ENCODE measurements around the gene CXorf38. TPM values are rescaled to one million over a fixed set of nuclear protein-coding genes. Genes with fewer than 3 reads are reported as not detected.

Gene CXorf38
- total and polyA plus RNA-seq, 2 experiments from 2014 or later, result 6.5 to 8.8 TPM

GRCh38 chrX:40663078-40663740 is 15.8 kb upstream of the CXorf38 start (continued):
- TF ChIP-seq, protein P1, sequence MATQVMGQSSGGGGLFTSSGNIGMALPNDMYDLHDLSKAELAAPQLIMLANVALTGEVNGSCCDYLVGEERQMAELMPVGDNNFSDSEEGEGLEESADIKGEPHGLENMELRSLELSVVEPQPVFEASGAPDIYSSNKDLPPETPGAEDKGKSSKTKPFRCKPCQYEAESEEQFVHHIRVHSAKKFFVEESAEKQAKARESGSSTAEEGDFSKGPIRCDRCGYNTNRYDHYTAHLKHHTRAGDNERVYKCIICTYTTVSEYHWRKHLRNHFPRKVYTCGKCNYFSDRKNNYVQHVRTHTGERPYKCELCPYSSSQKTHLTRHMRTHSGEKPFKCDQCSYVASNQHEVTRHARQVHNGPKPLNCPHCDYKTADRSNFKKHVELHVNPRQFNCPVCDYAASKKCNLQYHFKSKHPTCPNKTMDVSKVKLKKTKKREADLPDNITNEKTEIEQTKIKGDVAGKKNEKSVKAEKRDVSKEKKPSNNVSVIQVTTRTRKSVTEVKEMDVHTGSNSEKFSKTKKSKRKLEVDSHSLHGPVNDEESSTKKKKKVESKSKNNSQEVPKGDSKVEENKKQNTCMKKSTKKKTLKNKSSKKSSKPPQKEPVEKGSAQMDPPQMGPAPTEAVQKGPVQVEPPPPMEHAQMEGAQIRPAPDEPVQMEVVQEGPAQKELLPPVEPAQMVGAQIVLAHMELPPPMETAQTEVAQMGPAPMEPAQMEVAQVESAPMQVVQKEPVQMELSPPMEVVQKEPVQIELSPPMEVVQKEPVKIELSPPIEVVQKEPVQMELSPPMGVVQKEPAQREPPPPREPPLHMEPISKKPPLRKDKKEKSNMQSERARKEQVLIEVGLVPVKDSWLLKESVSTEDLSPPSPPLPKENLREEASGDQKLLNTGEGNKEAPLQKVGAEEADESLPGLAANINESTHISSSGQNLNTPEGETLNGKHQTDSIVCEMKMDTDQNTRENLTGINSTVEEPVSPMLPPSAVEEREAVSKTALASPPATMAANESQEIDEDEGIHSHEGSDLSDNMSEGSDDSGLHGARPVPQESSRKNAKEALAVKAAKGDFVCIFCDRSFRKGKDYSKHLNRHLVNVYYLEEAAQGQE (IDR thresholded peaks at IDR 0.05; ENCODE audit: unreplicated experiment), result no peak
- TF ChIP-seq POLR2AphosphoS5 (IDR thresholded peaks at IDR 0.05; ENCODE audit: low read depth) (no peak), NANOG (IDR thresholded peaks at IDR 0.05; ENCODE audit: borderline replicate concordance) (no peak), ZNF114 (CRISPR knock-in tag; IDR thresholded peaks at IDR 0.05) (no peak), EZH2 (IDR thresholded peaks at IDR 0.05; ENCODE audit: low read depth, unreplicated experiment) (no peak), JUNB (IDR thresholded peaks at IDR 0.05; ENCODE audit: unreplicated experiment) (no peak), CREB1 (CRISPR knock-in tag; IDR thresholded peaks at IDR 0.05; ENCODE audit: low read depth) (no peak), ETS1 (IDR thresholded peaks at IDR 0.05) (no peak), CTCF (conservative IDR thresholded peaks at IDR 0.05; ENCODE audit: low read depth in 2 of 2) (no peak), STAT1 (IDR thresholded peaks at IDR 0.05; ENCODE audit: unreplicated experiment) (no peak), EZH2phosphoT487 (IDR thresholded peaks at IDR 0.05; ENCODE audit: unreplicated experiment) (no peak)

- Histone ChIP-seq H4K20me1 (replicated peaks; ENCODE audit: insufficient read depth) (no peaks in the 10 kb centered on the region), H3K27ac (ENCODE audit: low read depth) (no peak overlapping the region), H3K9me2 (ENCODE audit: insufficient read depth) (no peaks in the 10 kb centered on the region), H3K4me2 (no peak overlapping the region), H2AFZ (no peak overlapping the region), H3K27me3 (ENCODE audit: insufficient read depth) (no peaks in the 10 kb centered on the region), H3K79me2 (replicated peaks; ENCODE audit: insufficient read depth) (no peaks in the 10 kb centered on the region), H3F3A (replicated peaks; ENCODE audit: low read depth) (no peaks in the 10 kb centered on the region), H3K4me1 (ENCODE audit: insufficient read depth) (no peaks in the 10 kb centered on the region), H3K4me3 (no peak overlapping the region), H3K36me3 (ENCODE audit: insufficient read depth) (peaks cover 23% of the 10 kb centered on the region; the same call in 1 of the 2 replicates)
- Mint-ChIP-seq H3K36me3 (ENCODE audit: low read depth) (peaks cover 67% of the 10 kb centered on the region), H3K4me1 (peaks cover 2% of the 10 kb centered on the region; the same call in 2 of the 3 replicates), H3K27me3 (ENCODE audit: insufficient read depth, low read depth, poor library complexity) (peaks cover 4% of the 10 kb centered on the region), H3K4me3 (no peak overlapping the region), H3K9me3 (no peaks in the 10 kb centered on the region), H3K27ac (no peak overlapping the region)
- no peak for DNase-seq (ENCODE audit: low spot score)
- ATAC-seq, result no peak
- TF ChIP-seq ZNF114 (CRISPR knock-in tag; IDR thresholded peaks at IDR 0.05) (no peak), ZNF331 (CRISPR knock-in tag; IDR thresholded peaks at IDR 0.05; ENCODE audit: low read depth) (no peak)
These were observed 14.1 kb upstream of the CXorf38 start for GRCh38 chrX:40661489-40661888.

Data from GM23338 (cell line).